T-cell (primary cell): Measurements from ENCODE around the gene BNIPL. TPM values are rescaled to one million over a fixed set of nuclear protein-coding genes. Genes with fewer than 3 reads are reported as not detected.
A peak's percentile ranks its signal among the peaks of the same experiment; 100 is the strongest.

Experiments
- ATAC-seq, 4 experiments: fragments of 200-7000 bp in 3 of 4; fragments of 150-1000 bp in 1 of 4; cut with Tn5 transposase; replicated peaks in 1 of 4; 1 replicate in 3 of 4; 2 replicates in 1 of 4; pipeline ENCODE4 v1.10.0; 2021; ENCODE audit warnings: moderate library complexity in 3 of 4, mild to moderate bottlenecking in 2 of 4, moderate number of reproducible peaks in 1 of 4
- CTCF ChIA-PET, 2 donors: fragments of 300-600 bp; sonication (Branson Sonifier 250); formaldehyde crosslinking; loops; one replicate each; lab custom pipeline; 2022; ENCODE audit warnings: antibody characterized with exemption in 2 of 2; lab: Charles Lee
- POLR2A ChIA-PET, 2 donors: fragments of 300-600 bp; sonication (Branson Sonifier 250); formaldehyde crosslinking; loops; one replicate each; lab custom pipeline; 2022; ENCODE audit warnings: antibody characterized with exemption in 2 of 2; lab: Charles Lee
- DNase-seq, 35 experiments: peaks; one replicate each; pipeline versions ENCODE4 v3.0.0 to v3.0.0-alpha.2; 2013 to 2023
- H3K27ac ChIP-seq: one replicate; pipeline ENCODE4 v1.5.1; 2013; ENCODE audit warnings: low read length
- H3K27me3 ChIP-seq, 2 experiments: replicated peaks in 1 of 2; 1 replicate in 1 of 2; 2 replicates in 1 of 2; pipeline versions ENCODE4 v1.6.1 to v1.7.0; 2013; ENCODE audit warnings: low read length in 1 of 2, mixed read lengths in 1 of 2; ENCODE audit not compliant: control insufficient read depth in 2 of 2, insufficient read depth in 2 of 2; ENCODE audit errors: extremely low read depth in 1 of 2
- H3K36me3 ChIP-seq, 2 donors: 1 replicate in 1 of 2; 2 replicates in 1 of 2; pipeline versions ENCODE4 v1.6.1 to v1.7.0; 2013; ENCODE audit warnings: low read length in 1 of 2; ENCODE audit not compliant: control insufficient read depth in 2 of 2, insufficient read depth in 1 of 2; ENCODE audit errors: extremely low read depth in 1 of 2
- H3K4me1 ChIP-seq, 2 experiments: 1 replicate in 1 of 2; 2 replicates in 1 of 2; pipeline versions ENCODE4 v1.6.1 to v1.7.0; 2013; ENCODE audit warnings: low read length in 2 of 2, mixed read lengths in 1 of 2; ENCODE audit not compliant: insufficient read depth in 2 of 2, control insufficient read depth in 1 of 2; ENCODE audit errors: extremely low read depth in 1 of 2
- H3K4me3 ChIP-seq, 2 donors: 1 replicate in 1 of 2; 2 replicates in 1 of 2; pipeline versions ENCODE4 v1.5.1 to v1.7.0; 2013; ENCODE audit warnings: mild to moderate bottlenecking in 2 of 2, low read length in 1 of 2, moderate library complexity in 1 of 2; ENCODE audit not compliant: control insufficient read depth in 1 of 2; ENCODE audit errors: extremely low read depth in 1 of 2
- H3K9me3 ChIP-seq: 2 replicates; pipeline ENCODE4 v1.7.0; 2013
- H3K27ac Mint-ChIP-seq, 2 donors: one replicate each; pipeline ENCODE4 v1.8.0; 2020 to 2021; ENCODE audit warnings: mild to moderate bottlenecking in 2 of 2, mixed read lengths in 2 of 2
- H3K27me3 Mint-ChIP-seq, 2 donors: one replicate each; pipeline ENCODE4 v1.8.0; 2021 to 2022; ENCODE audit warnings: mixed read lengths in 2 of 2
- H3K36me3 Mint-ChIP-seq: one replicate; pipeline ENCODE4 v1.8.0; 2021; ENCODE audit warnings: mixed read lengths
- H3K4me1 Mint-ChIP-seq, 3 donors: one replicate each; pipeline ENCODE4 v1.8.0; 2020 to 2022; ENCODE audit warnings: mixed read lengths in 3 of 3, mild to moderate bottlenecking in 1 of 3
- H3K4me3 Mint-ChIP-seq, 3 donors: one replicate each; pipeline ENCODE4 v1.8.0; 2020 to 2022; ENCODE audit warnings: mild to moderate bottlenecking in 3 of 3, mixed read lengths in 3 of 3, moderate library complexity in 3 of 3
- H3K9me3 Mint-ChIP-seq, 3 donors: one replicate each; pipeline ENCODE4 v1.8.0; 2020 to 2022; ENCODE audit warnings: mixed read lengths in 3 of 3
- WGBS: methylation state at CpG from one replicate; pipeline ENCODE4 v1.1.5; 2013; ENCODE audit warnings: missing lambda C conversion rate; ENCODE audit not compliant: insufficient coverage; 5-methylcytosine and 5-hydroxymethylcytosine counted together
- total RNA-seq, 35 experiments: library from RNA in 6 of 35; stranded (reverse) in 6 of 35; fragments of 120-200 nt in 1 of 35; gene quantifications; one replicate each; pipeline versions ENCODE4 v1.2.1 to v1.2.4 and lab custom pipeline; 2013 to 2026

Gene BNIPL
- total RNA-seq, 5 donors from 2014 or later (not counting 1 experiment from before 2014, with no cell fraction given), result 0.54 to 2.6 (median 2.2) TPM

- H3K4me1 ChIP-seq, result peaks cover 40 to 70% of the 10 kb centered on the region in 2 experiments
- 60% methylated on average over 1 of the region's 2 CpGs for WGBS
These were observed 15.1 kb downstream of the BNIPL start for GRCh38 chr1:151051356-151052009.

GRCh38 chr1:151054971-151055547 is 18.7 kb downstream of the BNIPL start:
- H3K9me3 ChIP-seq, result no peaks in the 10 kb centered on the region
- CTCF ChIA-PET, result interaction anchor here in 1 of 2 donors (0.5 to 2.0 kb wide), 2 partner anchors 8 to 25 kb away, joined by 3 to 7 read pairs; partner anchors contain the start of gene C1orf56
- H3K9me3 Mint-ChIP-seq, result no peaks in the 10 kb centered on the region
- WGBS, result 40% methylated on average over 1 of the region's 4 CpGs
- H3K27ac Mint-ChIP-seq, result peak overlapping the region; percentile 96 to 99
- H3K4me1 ChIP-seq, result peaks cover 36 to 61% of the 10 kb centered on the region in 2 experiments
- DNase-seq, result no peak
- peaks cover 65% of the 10 kb centered on the region for H3K36me3 Mint-ChIP-seq
- H3K27me3 ChIP-seq, result no peaks in the 10 kb centered on the region
- no peaks in the 10 kb centered on the region for H3K27me3 Mint-ChIP-seq
- H3K27ac ChIP-seq, result peak overlapping the region; percentile 92
- H3K36me3 ChIP-seq, result peaks cover 2 to 60% of the 10 kb centered on the region in 2 donors
- H3K4me3 Mint-ChIP-seq, result peak overlapping the region; percentile 93 to 99 (median 95)
- peak overlapping the region; percentile 78 to 100 for H3K4me3 ChIP-seq
- H3K4me1 Mint-ChIP-seq, result peaks cover 68 to 82% (median 76%) of the 10 kb centered on the region in 3 donors
- no peak for ATAC-seq
- POLR2A ChIA-PET, result interaction anchor here in 1 of 2 donors (0.6 kb wide), 1 partner anchor 344 kb away, joined by 3 read pairs; no protein-coding TSS in a partner anchor

More at GRCh38 chr1:151051356-151052009, 15.1 kb downstream of the BNIPL start:
- no peaks in the 10 kb centered on the region for H3K27me3 Mint-ChIP-seq
- DNase-seq, result no peak
- H3K4me3 Mint-ChIP-seq, result peak overlapping the region in 1 of 3 donors; percentile 6
- Histone ChIP-seq H3K4me3 (no peak overlapping the region), H3K36me3 (peaks cover 2 to 54% of the 10 kb centered on the region in 2 donors), H3K27ac (peak overlapping the region; percentile 45), H3K27me3 (no peaks in the 10 kb centered on the region), H3K9me3 (no peaks in the 10 kb centered on the region)
- no peak for ATAC-seq
- POLR2A ChIA-PET, result interaction anchor here in 1 of 2 donors (0.5 kb wide), 1 partner anchor 29 kb away, joined by 9 read pairs; no protein-coding TSS in a partner anchor
- peak overlapping the region; percentile 78 to 96 for H3K27ac Mint-ChIP-seq
- CTCF ChIA-PET, result interaction anchor here in 1 of 2 donors (0.6 kb wide), 1 partner anchor 48 kb away, joined by 3 read pairs; no protein-coding TSS in a partner anchor
- H3K36me3 Mint-ChIP-seq, result peaks cover 48% of the 10 kb centered on the region
- peaks cover 84 to 92% (median 89%) of the 10 kb centered on the region in 3 donors for H3K4me1 Mint-ChIP-seq
- H3K9me3 Mint-ChIP-seq, result no peaks in the 10 kb centered on the region

GRCh38 chr1:151055581-151055980 is 19.2 kb downstream of the BNIPL start:
- Histone ChIP-seq H3K27me3 (no peaks in the 10 kb centered on the region), H3K4me1 (peaks cover 36 to 66% of the 10 kb centered on the region in 2 experiments), H3K4me3 (peak overlapping the region; percentile 78 to 100), H3K36me3 (peaks cover 2 to 59% of the 10 kb centered on the region in 2 donors), H3K9me3 (no peaks in the 10 kb centered on the region), H3K27ac (peak overlapping the region; percentile 92)
- POLR2A ChIA-PET, result interaction anchor here (0.5 to 1.0 kb wide), 4 partner anchors 12 to 34 kb away, joined by 3 to 4 read pairs (median 3); no protein-coding TSS in a partner anchor
- H3K27me3 Mint-ChIP-seq, result no peaks in the 10 kb centered on the region
- peak overlapping the region; percentile 96 to 99 for H3K27ac Mint-ChIP-seq
- WGBS, result no CpG with 5 or more reads among the region's 2 CpGs
- peaks cover 68 to 82% (median 76%) of the 10 kb centered on the region in 3 donors for H3K4me1 Mint-ChIP-seq
- peaks cover 65% of the 10 kb centered on the region for H3K36me3 Mint-ChIP-seq
- CTCF ChIA-PET, result interaction anchor here in 1 of 2 donors (0.5 to 2.0 kb wide), 2 partner anchors 9 to 26 kb away, joined by 3 to 7 read pairs; partner anchors contain the start of gene C1orf56
- peak overlapping the region; percentile 93 to 99 (median 95) for H3K4me3 Mint-ChIP-seq
- no peak for DNase-seq
- H3K9me3 Mint-ChIP-seq, result no peaks in the 10 kb centered on the region
- no peak for ATAC-seq

DNA sequence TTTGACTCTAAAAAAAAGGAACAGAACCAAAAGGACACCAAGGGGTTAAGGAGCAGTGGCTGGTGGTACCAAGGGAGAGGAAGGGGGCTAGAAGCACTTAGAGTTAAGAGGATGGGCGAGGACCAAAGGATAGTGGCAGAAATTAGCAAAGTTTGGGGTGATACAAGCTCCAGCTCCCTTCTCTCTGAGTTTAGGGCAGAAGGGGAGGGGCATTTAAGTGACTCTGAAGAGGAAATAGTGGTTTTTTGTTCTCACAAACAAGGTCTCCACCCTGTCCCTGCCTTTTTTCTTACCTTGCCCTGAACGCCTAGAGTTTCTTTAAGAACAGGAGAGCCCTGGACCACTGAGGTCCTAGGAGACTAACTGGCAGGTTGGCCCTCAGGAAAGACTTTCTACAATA is 19.8 kb downstream of the BNIPL start:
- 0% methylated on average over 2 of the region's 2 CpGs for WGBS
- peak overlapping the region; percentile 78 to 100 for H3K4me3 ChIP-seq
- ChIA-PET POLR2A (interaction anchor here (0.5 to 1.0 kb wide), 5 partner anchors 12 to 708 kb away, joined by 3 to 4 read pairs (median 3); no protein-coding TSS in a partner anchor), CTCF (interaction anchor here in 1 of 2 donors (1.4 to 2.0 kb wide), 2 partner anchors 9 kb away, joined by 3 to 7 read pairs; partner anchors contain the start of gene C1orf56)
- Mint-ChIP-seq H3K9me3 (no peaks in the 10 kb centered on the region), H3K4me1 (peaks cover 67 to 82% (median 74%) of the 10 kb centered on the region in 3 donors), H3K4me3 (peak overlapping the region; percentile 93 to 99 (median 95)), H3K36me3 (peaks cover 65% of the 10 kb centered on the region), H3K27ac (peak overlapping the region; percentile 96 to 99), H3K27me3 (no peaks in the 10 kb centered on the region)
- H3K27ac ChIP-seq, result peak overlapping the region; percentile 92
- ATAC-seq (peak; percentile 50 to 59 (median 58)), DNase-seq (peak in 17 of 35 experiments; percentile 21 to 78 (median 37))
- no peaks in the 10 kb centered on the region for H3K9me3 ChIP-seq
- no peaks in the 10 kb centered on the region for H3K27me3 ChIP-seq
- peaks cover 2 to 56% of the 10 kb centered on the region in 2 donors for H3K36me3 ChIP-seq
- peaks cover 40 to 66% of the 10 kb centered on the region in 2 experiments for H3K4me1 ChIP-seq

DNA sequence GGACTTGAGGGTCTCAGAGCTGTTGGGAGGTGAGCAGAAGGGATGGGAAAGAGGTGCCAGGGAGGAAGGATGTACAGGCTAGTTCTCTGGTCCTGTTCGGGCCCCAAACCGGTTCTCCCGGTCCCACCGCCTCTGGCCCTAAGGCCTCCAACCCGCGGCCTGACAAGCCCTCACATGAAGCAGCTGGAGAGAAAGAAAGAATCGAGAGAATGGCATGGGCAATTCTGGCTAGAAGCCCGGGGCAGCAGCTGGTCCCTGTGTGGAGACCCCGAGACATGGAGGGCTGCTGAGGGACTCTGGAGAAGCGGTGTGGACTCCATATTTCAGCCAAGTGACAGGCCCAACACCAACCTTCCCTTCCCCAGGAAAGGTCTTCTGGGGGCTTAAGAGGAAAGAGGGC is 22.3 kb downstream of the BNIPL start:
- DNase-seq (peak in 3 of 35 experiments; percentile 13 to 31 (median 16)), ATAC-seq (no peak)
- Histone ChIP-seq H3K4me3 (peak overlapping the region; percentile 78 to 100), H3K4me1 (peaks cover 21 to 45% of the 10 kb centered on the region in 2 experiments), H3K27me3 (no peaks in the 10 kb centered on the region), H3K27ac (peak overlapping the region; percentile 92), H3K36me3 (peaks cover 0 to 31% of the 10 kb centered on the region in 2 donors), H3K9me3 (no peaks in the 10 kb centered on the region)
- ChIA-PET CTCF (interaction anchor here (0.5 to 3.1 kb wide), 11 partner anchors 8 to 489 kb away, joined by 3 to 22 read pairs (median 5); partner anchors contain the start of genes C1orf56 (in 1 of the 2), GABPB2 (in 1 of the 2) and TNFAIP8L2 (in 1 of the 2)), POLR2A (interaction anchor here (1.1 to 1.6 kb wide), 2 partner anchors 9 to 11 kb away, joined by 14 to 16 read pairs; partner anchors contain the start of gene C1orf56 (in 1 of the 2))
- H3K4me1 Mint-ChIP-seq, result peaks cover 52 to 65% (median 52%) of the 10 kb centered on the region in 3 donors
- no CpG with 5 or more reads among the region's 10 CpGs for WGBS
- H3K9me3 Mint-ChIP-seq, result no peaks in the 10 kb centered on the region
- H3K27me3 Mint-ChIP-seq, result no peaks in the 10 kb centered on the region
- peaks cover 43% of the 10 kb centered on the region for H3K36me3 Mint-ChIP-seq
- peak overlapping the region; percentile 93 to 99 (median 95) for H3K4me3 Mint-ChIP-seq
- H3K27ac Mint-ChIP-seq, result peak overlapping the region; percentile 96 to 99
